Left lung (tissue), 10 donors: ENCODE data around the gene BAIAP2. TPM values are rescaled to one million over a fixed set of nuclear protein-coding genes. Genes with fewer than 3 reads are reported as not detected.

ENCODE experiments used
- ATAC-seq: fragments of 200-7000 bp; cut with Tn5 transposase; one replicate; pipeline ENCODE4 v1.9.1; 2020; ENCODE audit warnings: moderate library complexity
- DNase-seq, 4 donors: peaks; one replicate each; pipeline ENCODE4 v3.0.0-alpha.2; 2013 to 2020
- H3K27ac ChIP-seq, 2 donors: fragments of 200-600 bp; sonication (generic) in 1 of 2; one replicate each; pipeline versions ENCODE4 v1.5.0 to v1.8.0; 2020 to 2021
- H3K27me3 ChIP-seq, 2 donors: fragments of 200-600 bp; sonication (generic) in 1 of 2; one replicate each; pipeline versions ENCODE4 v1.5.0 to v1.8.0; 2020 to 2021
- H3K36me3 ChIP-seq, 2 donors: fragments of 200-600 bp; sonication (generic) in 1 of 2; one replicate each; pipeline versions ENCODE4 v1.5.0 to v1.8.0; 2020 to 2021
- H3K4me1 ChIP-seq, 2 donors: fragments of 200-600 bp; one replicate each; pipeline ENCODE4 v1.8.0; 2021
- H3K4me3 ChIP-seq, 2 donors: fragments of 200-600 bp; sonication (generic) in 1 of 2; one replicate each; pipeline versions ENCODE4 v1.5.0 to v1.8.0; 2020 to 2021; ENCODE audit warnings: mild to moderate bottlenecking in 1 of 2
- H3K9me3 ChIP-seq, 2 donors: fragments of 200-600 bp; sonication (generic) in 1 of 2; one replicate each; pipeline versions ENCODE4 v1.5.0 to v1.8.0; 2020 to 2021
- CTCF ChIP-seq, 2 donors: fragments of 200-600 bp; sonication (generic) in 1 of 2; IDR thresholded peaks; one replicate each; pipeline versions ENCODE4 v1.5.0 to v1.8.0; 2021; ENCODE audit warnings: antibody characterized with exemption in 2 of 2
- intact Hi-C, 2 donors: fragments of 100-400 bp; cut with DNase I; formaldehyde crosslinking; loops; one replicate each; pipeline versions ENCODE4 v1.11.2 to v1.14.2; 2022
- polyA plus RNA-seq, 6 donors: library from polyadenylated mRNA; unstranded; fragments of 120-200 nt; gene quantifications; one replicate each; pipeline ENCODE4 v1.2.1, GENCODE V29; 2013; ENCODE audit not compliant: insufficient read length in 6 of 6
- total RNA-seq, 2 donors: library from RNA; stranded (reverse); fragmentation: NEBNext Ultra II Directional; extraction: Animal tissue kit (Norgen Biotek cat#: 25700); gene quantifications; one replicate each; pipeline ENCODE4 v1.2.1, GENCODE V29; 2021
- donor health status: DM: no; HTN: yes; CAD: no.
- donor health status: DM: no; HTN: no; CAD: no.

Gene BAIAP2
- total and polyA plus RNA-seq, 8 donors = 40.9 to 135 (median 52.6) TPM

GRCh38 chr17:81066771-81067315 is 31.9 kb downstream of the BAIAP2 start:
- intact Hi-C loops = no loop called here
- Histone ChIP-seq H3K4me3 (no peak overlapping the region), H3K27me3 (no peaks in the 10 kb centered on the region), H3K36me3 (peaks cover 0 to 14% of the 10 kb centered on the region in 2 donors), H3K27ac (no peak overlapping the region), H3K4me1 (peaks cover 21 to 37% of the 10 kb centered on the region in 2 donors), H3K9me3 (no peaks in the 10 kb centered on the region)
- ATAC-seq (no peak), DNase-seq (no peak)
- TF ChIP-seq CTCF (IDR thresholded peaks at IDR 0.05) = no peak

GRCh38 chr17:81067391-81067811 is 32.5 kb downstream of the BAIAP2 start:
- Histone ChIP-seq H3K4me1 (peaks cover 21 to 37% of the 10 kb centered on the region in 2 donors), H3K27me3 (no peaks in the 10 kb centered on the region), H3K36me3 (peaks cover 0 to 14% of the 10 kb centered on the region in 2 donors), H3K9me3 (no peaks in the 10 kb centered on the region), H3K4me3 (no peak overlapping the region), H3K27ac (no peak overlapping the region)
- DNase-seq (no peak), ATAC-seq (no peak)
- intact Hi-C loops = no loop called here
- no peak for TF ChIP-seq CTCF (IDR thresholded peaks at IDR 0.05)

- Histone ChIP-seq H3K27ac (no peak overlapping the region), H3K4me1 (peaks cover 15 to 37% of the 10 kb centered on the region in 2 donors), H3K4me3 (no peak overlapping the region), H3K27me3 (no peaks in the 10 kb centered on the region), H3K36me3 (peaks cover 0 to 14% of the 10 kb centered on the region in 2 donors), H3K9me3 (no peaks in the 10 kb centered on the region)
- ATAC-seq (no peak), DNase-seq (no peak)
- intact Hi-C loops = no loop called here
- no peak for TF ChIP-seq CTCF (IDR thresholded peaks at IDR 0.05)
These were observed 33.6 kb downstream of the BAIAP2 start for GRCh38 chr17:81068411-81069134.

GRCh38 chr17:81069135-81069645 is 34.2 kb downstream of the BAIAP2 start:
- ATAC-seq (no peak), DNase-seq (no peak)
- Histone ChIP-seq H3K27me3 (no peaks in the 10 kb centered on the region), H3K27ac (no peak overlapping the region), H3K4me3 (no peak overlapping the region), H3K36me3 (peaks cover 0 to 19% of the 10 kb centered on the region in 2 donors), H3K9me3 (no peaks in the 10 kb centered on the region), H3K4me1 (peaks cover 10 to 37% of the 10 kb centered on the region in 2 donors)
- TF ChIP-seq CTCF (IDR thresholded peaks at IDR 0.05) = no peak
- intact Hi-C loops = no loop called here

DNA sequence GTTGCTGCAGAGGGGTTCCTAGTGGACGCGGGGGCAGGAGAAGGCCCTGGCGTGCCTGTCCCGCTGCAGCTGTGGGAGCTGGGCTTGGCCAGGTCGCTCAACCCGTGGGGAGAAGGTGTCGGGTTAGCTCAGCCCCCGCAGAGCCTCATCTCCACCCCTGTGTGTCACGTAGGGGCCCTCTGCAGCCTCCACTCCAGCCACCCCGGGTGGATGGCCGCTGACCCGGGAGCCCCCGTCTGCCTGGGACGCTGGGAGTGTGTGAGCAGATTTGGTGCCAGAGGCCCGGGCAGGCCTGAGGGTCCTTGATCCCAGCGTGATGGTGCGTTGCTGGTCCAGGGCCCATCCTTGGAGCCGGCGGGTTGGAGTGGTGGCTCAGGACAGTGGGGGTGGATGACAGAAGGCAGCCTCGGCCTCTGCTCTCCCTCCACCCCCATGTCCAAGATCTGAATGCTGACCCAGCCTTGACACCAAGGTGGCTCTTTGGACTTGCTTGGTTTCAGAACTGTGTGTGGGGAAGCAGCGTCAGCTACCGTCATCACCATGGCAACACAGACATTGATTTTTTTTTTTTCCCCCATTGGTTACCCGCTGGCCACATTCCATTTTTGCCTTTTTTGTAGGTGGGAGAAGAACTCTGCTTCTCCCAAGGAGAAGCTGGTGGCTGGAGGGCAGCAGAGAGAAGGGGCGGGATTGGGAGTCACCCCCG is 35.7 kb downstream of the BAIAP2 start:
- Histone ChIP-seq H3K27ac (no peak overlapping the region), H3K9me3 (no peaks in the 10 kb centered on the region), H3K36me3 (peaks cover 0 to 19% of the 10 kb centered on the region in 2 donors), H3K27me3 (no peaks in the 10 kb centered on the region), H3K4me3 (no peak overlapping the region), H3K4me1 (peaks cover 2 to 22% of the 10 kb centered on the region in 2 donors)
- DNase-seq (no peak), ATAC-seq (no peak)
- intact Hi-C loops = no loop called here
- TF ChIP-seq CTCF (IDR thresholded peaks at IDR 0.05) = no peak
